T-helper 22 cell (primary cell): Measurements from ENCODE around the gene SEMA4A.
"Not testable (repeated sequence)": the region's sequence is repeated elsewhere in the genome, so short reads cannot be mapped to it uniquely, and the experiment has no call there.

ENCODE experiments used
- DNase-seq: peaks from one replicate; pipeline ENCODE4 v3.0.0-alpha.2; 2020; ENCODE audit warnings: low read depth

SEMA4A gene

GRCh38 chr1:156194300-156194652 lies 40.9 kb downstream of the SEMA4A start:
- DNase-seq: no peak

- no peak for DNase-seq
Measured at GRCh38 chr1:156195853-156196252, 42.5 kb downstream of the SEMA4A start.

GRCh38 chr1:156196445-156196844 lies 43.1 kb downstream of the SEMA4A start:
- no peak for DNase-seq

GRCh38 chr1:156198831-156199349 lies 45.5 kb downstream of the SEMA4A start:
- DNase-seq: no peak

GRCh38 chr1:156200044-156200443 lies 46.7 kb downstream of the SEMA4A start:
- no peak for DNase-seq

- DNase-seq: no peak
Measured at GRCh38 chr1:156203331-156203730, 49.9 kb downstream of the SEMA4A start.

GRCh38 chr1:156204686-156205085 lies 51.3 kb downstream of the SEMA4A start:
- no peak for DNase-seq

GRCh38 chr1:156211243-156211642 lies 57.9 kb downstream of the SEMA4A start:
- no peak for DNase-seq

GRCh38 chr1:156212130-156212529 lies 58.7 kb downstream of the SEMA4A start:
- no peak for DNase-seq

- peak; percentile 93 for DNase-seq
Measured at GRCh38 chr1:156212833-156213643, 59.7 kb downstream of the SEMA4A start, which contains the start of gene PMF1. Gene PMF1 (plus strand): TSS chr1:156213007. CDS start chr1:156213016, 9 bp downstream.

- DNase-seq: no peak
Measured at GRCh38 chr1:156213644-156213966, 60.2 kb downstream of the SEMA4A start.

GRCh38 chr1:156214024-156214748 lies 60.8 kb downstream of the SEMA4A start:
- DNase-seq: no peak

GRCh38 chr1:156216361-156217086 lies 63.1 kb downstream of the SEMA4A start:
- DNase-seq: not testable (repeated sequence)

- no peak for DNase-seq
Measured at GRCh38 chr1:156217871-156218270, 64.5 kb downstream of the SEMA4A start.

GRCh38 chr1:156220226-156220625 lies 66.8 kb downstream of the SEMA4A start:
- no peak for DNase-seq

GRCh38 chr1:156221986-156222692 lies 68.8 kb downstream of the SEMA4A start:
- DNase-seq: no peak

GRCh38 chr1:156225677-156226014 lies 72.3 kb downstream of the SEMA4A start:
- DNase-seq: no peak

GRCh38 chr1:156226116-156226538 lies 72.7 kb downstream of the SEMA4A start:
- DNase-seq: no peak

GRCh38 chr1:156226782-156227181 lies 73.4 kb downstream of the SEMA4A start:
- DNase-seq: no peak
